Stimulated activated CD8-positive, alpha-beta memory T cell treated with anti-CD3 and anti-CD28 coated beads, Interleukin-12 subunit alpha, Interleukin-12 subunit beta, amount 100 ng/mL, for 24 hours (primary cell): ENCODE data around the gene ATG4A.

Source experiments
- DNase-seq: peaks from one replicate; pipeline ENCODE4 v3.0.0-alpha.2; 2020; ENCODE audit errors: extremely low read depth

Gene ATG4A, protein sequence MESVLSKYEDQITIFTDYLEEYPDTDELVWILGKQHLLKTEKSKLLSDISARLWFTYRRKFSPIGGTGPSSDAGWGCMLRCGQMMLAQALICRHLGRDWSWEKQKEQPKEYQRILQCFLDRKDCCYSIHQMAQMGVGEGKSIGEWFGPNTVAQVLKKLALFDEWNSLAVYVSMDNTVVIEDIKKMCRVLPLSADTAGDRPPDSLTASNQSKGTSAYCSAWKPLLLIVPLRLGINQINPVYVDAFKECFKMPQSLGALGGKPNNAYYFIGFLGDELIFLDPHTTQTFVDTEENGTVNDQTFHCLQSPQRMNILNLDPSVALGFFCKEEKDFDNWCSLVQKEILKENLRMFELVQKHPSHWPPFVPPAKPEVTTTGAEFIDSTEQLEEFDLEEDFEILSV

GRCh38 chrX:108091264-108091877 lies at the start of gene ATG4A, which contains the start of gene PSMD10:
ATG4A (plus strand) TSS chrX:108091778; CDS start chrX:108091827, 49 bp downstream.
PSMD10 (minus strand) TSS chrX:108091542; CDS start chrX:108091520, 22 bp downstream.
- peak; percentile 70 for DNase-seq

DNA sequence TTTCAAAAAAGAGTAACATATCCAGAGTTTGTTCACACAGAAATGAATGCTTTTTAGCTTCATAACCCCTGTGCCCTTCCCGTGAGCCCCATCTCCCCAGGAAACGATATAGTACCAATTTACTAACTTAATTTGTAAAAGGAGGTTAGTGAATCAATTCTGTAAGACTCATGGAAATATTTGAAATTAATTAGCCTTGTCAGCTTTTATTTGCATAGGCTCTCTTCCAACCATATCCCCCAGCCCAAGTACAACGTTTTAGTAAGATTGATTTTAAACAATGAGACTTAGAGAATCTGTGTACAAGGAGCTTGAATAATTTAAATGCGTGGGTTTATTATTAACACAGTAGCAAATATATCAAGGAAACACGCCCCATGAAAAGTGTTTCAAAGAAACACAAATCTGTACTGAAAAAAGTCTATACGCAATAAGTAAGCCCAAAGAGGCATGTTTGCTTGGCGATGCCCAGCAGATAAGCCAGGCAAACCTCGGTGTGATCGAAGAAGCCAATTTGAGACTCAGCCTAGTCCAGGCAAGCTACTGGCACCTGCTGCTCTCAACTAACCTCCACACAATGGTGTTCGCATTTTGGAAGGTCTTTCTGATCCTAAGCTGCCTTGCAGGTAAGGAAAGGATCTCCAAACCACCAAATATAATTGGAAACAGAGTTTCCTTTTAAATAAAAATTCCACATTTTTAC lies 46.9 kb upstream of the ATG4A start, which contains the start of gene VSIG1:
Gene VSIG1, plus strand, starts transcription at position 512 of the 703 bp plus-strand sequence. Its CDS starts 66 bp downstream, at position 578.
- DNase-seq = no peak

- DNase-seq = no peak
Measured at GRCh38 chrX:108049649-108050048, 41.9 kb upstream of the ATG4A start.

GRCh38 chrX:108053218-108053617 lies 38.4 kb upstream of the ATG4A start:
- DNase-seq = no peak

- no peak for DNase-seq
Measured at GRCh38 chrX:108055546-108055945, 36.0 kb upstream of the ATG4A start.

GRCh38 chrX:108059801-108060200 lies 31.8 kb upstream of the ATG4A start:
- no peak for DNase-seq

- DNase-seq = no peak
Measured at GRCh38 chrX:108064001-108064400, 27.6 kb upstream of the ATG4A start.

DNA sequence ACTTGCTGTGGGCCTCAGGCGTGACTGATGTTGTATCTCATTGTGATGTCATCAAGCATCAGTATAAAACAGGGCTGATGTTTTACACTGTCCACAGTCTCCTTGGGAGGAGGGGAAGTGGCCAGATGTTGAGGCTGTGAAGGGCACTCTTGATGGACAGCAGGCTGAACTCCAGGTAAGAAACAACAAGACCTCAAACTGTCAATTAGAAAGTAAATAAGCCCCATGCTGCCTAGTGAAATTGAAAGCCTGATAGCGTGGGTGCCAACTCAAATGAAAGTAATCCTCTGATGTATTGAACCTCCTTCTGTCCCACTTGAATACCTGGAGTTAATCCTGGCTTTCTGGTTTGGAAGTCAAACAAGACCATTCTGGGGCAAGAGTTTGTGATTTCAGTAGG lies 27.0 kb upstream of the ATG4A start:
- no peak for DNase-seq

- no peak for DNase-seq
Measured at GRCh38 chrX:108068121-108068520, 23.5 kb upstream of the ATG4A start.

DNA sequence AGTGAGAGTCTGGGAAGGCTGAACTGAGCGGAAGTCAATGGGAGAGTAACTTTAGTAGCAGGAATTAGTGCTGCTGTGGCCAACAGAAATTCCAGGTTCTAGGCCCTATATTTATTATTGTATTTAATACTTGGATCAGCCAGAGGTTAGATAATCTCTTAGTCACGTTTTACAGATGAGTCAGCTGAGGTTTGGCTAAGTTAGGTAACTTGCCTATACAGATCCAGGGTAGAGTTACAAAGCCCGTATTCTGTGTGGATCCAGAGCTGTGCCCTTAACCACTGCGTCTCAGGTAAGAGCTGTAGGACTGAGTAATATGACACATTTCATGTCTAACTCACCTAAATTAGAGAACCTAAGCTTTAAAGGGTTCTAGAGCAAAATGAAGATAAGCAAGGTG lies 20.7 kb upstream of the ATG4A start:
- no peak for DNase-seq

- no peak for DNase-seq
Measured at GRCh38 chrX:108071578-108071977, 20.0 kb upstream of the ATG4A start.

DNA sequence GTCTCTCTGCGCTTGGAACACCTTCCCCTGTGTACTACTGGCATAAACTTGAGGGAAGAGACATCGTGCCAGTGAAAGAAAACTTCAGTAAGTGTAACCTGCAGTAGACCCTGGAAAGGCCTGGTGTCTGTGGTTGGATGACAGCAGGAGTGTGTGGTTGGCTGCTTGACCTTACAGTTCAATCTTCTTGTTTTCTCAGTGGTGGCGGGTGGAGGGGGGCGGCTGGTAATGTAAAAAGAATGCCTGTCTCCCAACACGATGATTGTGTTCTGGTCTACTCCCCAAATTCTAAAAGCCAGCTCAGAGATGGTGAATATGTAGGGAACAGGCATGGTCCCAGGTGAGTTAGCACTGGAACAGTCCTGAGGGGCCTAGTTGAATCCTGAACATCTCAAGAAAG lies 18.8 kb upstream of the ATG4A start:
- DNase-seq = no peak

GRCh38 chrX:108081110-108081509 lies 10.5 kb upstream of the ATG4A start:
- DNase-seq = no peak

DNA sequence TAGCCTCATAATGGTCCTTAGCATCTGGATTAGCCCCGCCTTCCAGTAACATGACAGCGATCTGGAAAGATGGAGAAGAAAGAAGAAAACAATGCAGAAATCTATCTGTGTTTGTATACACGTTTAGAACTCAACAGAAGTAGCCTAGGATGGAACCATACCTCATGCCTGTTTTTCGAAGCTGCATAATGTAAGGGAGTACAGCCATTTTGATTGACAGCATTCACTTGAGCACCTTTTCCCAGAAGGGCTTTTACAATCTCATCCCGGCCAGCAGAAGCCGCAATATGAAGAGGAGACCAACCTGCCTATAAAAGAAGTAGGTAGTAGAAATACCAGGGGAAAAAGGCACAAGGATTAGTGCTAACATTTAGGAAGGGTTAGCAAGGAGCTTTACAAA lies 3.8 kb upstream of the ATG4A start:
- no peak for DNase-seq

GRCh38 chrX:108088511-108088910 lies 3.1 kb upstream of the ATG4A start:
- no peak for DNase-seq

- no peak for DNase-seq
Measured at GRCh38 chrX:108090491-108091263, 901 bp upstream of the ATG4A start.

DNA sequence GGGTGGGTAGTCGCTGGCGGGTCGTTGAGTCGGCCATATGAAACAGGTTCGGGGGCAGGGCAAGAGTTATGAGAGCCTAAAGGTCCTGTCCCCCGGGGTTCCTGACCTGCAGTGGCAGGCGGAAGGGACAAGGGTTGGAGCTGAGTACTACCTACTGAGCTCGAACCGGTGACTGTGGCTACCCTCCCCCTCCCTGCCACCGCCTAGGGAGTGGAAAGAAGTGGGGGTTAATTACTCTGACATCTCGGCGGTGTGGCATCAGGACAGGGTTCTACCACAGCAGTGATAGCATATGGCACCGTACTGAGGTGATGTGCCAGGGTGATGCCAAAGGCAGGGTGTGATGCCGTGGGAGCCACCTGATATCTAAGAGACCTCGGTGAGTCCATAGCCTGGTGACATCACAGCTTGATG lies 307 bp downstream of the ATG4A start:
- no peak for DNase-seq

GRCh38 chrX:108097380-108097779 lies 5.8 kb downstream of the ATG4A start:
- no peak for DNase-seq

DNA sequence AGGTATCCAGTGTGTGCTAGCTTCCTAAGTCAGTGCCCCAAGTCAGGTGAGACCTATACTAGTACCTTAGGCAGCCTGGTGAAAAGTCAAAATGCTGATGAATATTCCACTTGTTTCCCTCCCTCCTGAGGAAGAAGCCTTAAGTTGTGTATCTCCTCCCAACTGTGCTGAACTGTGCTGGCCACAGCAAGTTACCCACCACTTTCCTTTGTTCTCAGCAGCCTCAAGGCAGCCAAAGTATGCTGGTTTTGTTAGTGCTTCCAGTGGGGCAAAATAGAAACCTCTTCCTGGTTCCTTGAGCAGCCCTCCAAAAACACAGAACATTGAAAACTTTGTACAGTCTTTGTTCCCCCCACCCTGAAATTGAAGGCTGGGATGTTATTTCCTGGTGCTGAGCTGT lies 13.9 kb downstream of the ATG4A start:
- DNase-seq = no peak

DNA sequence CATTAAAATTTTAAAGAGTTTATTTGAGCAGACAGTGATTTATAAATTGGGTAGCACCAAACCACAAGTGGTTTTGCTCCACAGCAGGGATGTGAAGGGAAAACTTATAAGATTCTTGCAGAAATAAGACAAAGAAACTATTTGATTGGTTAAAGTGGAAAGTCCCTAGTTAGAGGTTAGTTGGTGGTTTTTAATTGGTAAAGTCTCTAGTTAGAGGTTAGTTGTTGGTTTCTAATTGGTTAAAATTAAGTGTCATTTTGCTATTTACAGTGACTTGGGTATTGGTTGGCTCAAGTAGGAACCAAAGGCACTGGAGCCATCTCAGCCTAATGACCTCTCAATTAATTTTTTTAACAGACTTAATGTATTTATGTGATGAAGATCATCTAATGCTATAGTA lies 23.0 kb downstream of the ATG4A start:
- DNase-seq = no peak

DNA sequence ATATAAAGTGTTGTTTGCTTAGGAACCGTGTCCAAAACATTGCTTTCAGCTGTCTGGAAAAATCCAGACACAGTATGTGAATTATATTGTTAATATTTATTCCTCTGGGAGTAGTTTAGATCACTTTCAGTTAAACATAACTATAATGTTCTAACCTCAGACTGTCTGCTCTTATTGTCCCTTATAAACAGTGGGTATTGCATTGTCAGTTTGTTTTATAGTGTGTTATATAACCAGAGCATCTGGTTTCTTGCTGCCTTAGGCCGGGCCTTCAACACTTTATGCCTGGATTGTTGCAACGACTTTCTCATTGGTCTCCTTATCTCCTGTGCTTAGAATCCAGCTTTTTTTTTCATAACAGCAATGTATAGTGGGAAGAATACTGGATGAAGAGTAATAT lies 26.4 kb downstream of the ATG4A start:
- no peak for DNase-seq

GRCh38 chrX:108121291-108121690 lies 29.7 kb downstream of the ATG4A start:
- no peak for DNase-seq
